NCI-H1048 (cell line): ENCODE measurements around the gene PICK1.

Experiments
- DNase-seq: peaks from one replicate; lab custom pipeline; 2025; lab: John Stamatoyannopoulos, UW

PICK1 gene

GRCh38 chr22:38049812-38050619 is 7.2 kb upstream of the PICK1 start:
- DNase-seq = no peak

GRCh38 chr22:38050720-38051119 is 6.5 kb upstream of the PICK1 start:
- DNase-seq = no peak

GRCh38 chr22:38051261-38051660 is 5.9 kb upstream of the PICK1 start:
- no peak for DNase-seq

GRCh38 chr22:38051900-38052862 is 5.0 kb upstream of the PICK1 start:
- DNase-seq = peak; percentile 58

GRCh38 chr22:38062791-38063190 is 5.6 kb downstream of the PICK1 start:
- no peak for DNase-seq

GRCh38 chr22:38065539-38065938 is 8.3 kb downstream of the PICK1 start:
- no peak for DNase-seq

GRCh38 chr22:38066381-38067027 is 9.3 kb downstream of the PICK1 start:
- DNase-seq = no peak

- no peak for DNase-seq
Observed at GRCh38 chr22:38067028-38067415, 9.8 kb downstream of the PICK1 start.

GRCh38 chr22:38067761-38068360 is 10.7 kb downstream of the PICK1 start:
- no peak for DNase-seq

- no peak for DNase-seq
Observed at GRCh38 chr22:38068641-38069371, 11.6 kb downstream of the PICK1 start.

- DNase-seq = no peak
Observed at GRCh38 chr22:38069372-38070249, 12.4 kb downstream of the PICK1 start.

- no peak for DNase-seq
Observed at GRCh38 chr22:38070250-38070921, 13.2 kb downstream of the PICK1 start.

GRCh38 chr22:38071421-38072321 is 14.5 kb downstream of the PICK1 start:
- no peak for DNase-seq

- DNase-seq = no peak
Observed at GRCh38 chr22:38072322-38073149, 15.3 kb downstream of the PICK1 start.

GRCh38 chr22:38073150-38074130 is 16.2 kb downstream of the PICK1 start:
- DNase-seq = no peak
